Cardiac muscle cell (in vitro differentiated cells and primary cell): ENCODE data around the gene RPL12. TPM values are rescaled to one million over a fixed set of nuclear protein-coding genes. Genes with fewer than 3 reads are reported as not detected.
"Not testable (repeated sequence)": the region's sequence is repeated elsewhere in the genome, so short reads cannot be mapped to it uniquely, and the experiment has no call there.

Experiments
- DNase-seq, 2 donors: peaks; one replicate each; pipeline versions ENCODE4 v3.0.0 to v3.0.0-alpha.2; 2010 to 2017; ENCODE audit warnings: low read depth in 1 of 2, low spot score in 1 of 2
- H3K27ac ChIP-seq: fragments of 200-600 bp; sonication (generic); 2 replicates; pipeline ENCODE4 v1.5.1; 2016
- H3K27me3 ChIP-seq: fragments of 200-600 bp; sonication (generic); 2 replicates; pipeline ENCODE4 v1.6.0; 2016; ENCODE audit warnings: control low read depth
- H3K36me3 ChIP-seq: fragments of 200-600 bp; sonication (generic); 2 replicates; pipeline ENCODE4 v1.5.1; 2016; ENCODE audit warnings: control low read depth
- H3K4me1 ChIP-seq: fragments of 200-600 bp; sonication (generic); 2 replicates; pipeline ENCODE4 v1.8.1; 2017; ENCODE audit warnings: low read depth, mild to moderate bottlenecking, mixed run types
- H3K4me3 ChIP-seq: fragments of 200-600 bp; sonication (generic); 2 replicates; pipeline ENCODE4 v1.5.1; 2016; ENCODE audit warnings: mild to moderate bottlenecking
- H3K9me3 ChIP-seq: fragments of 200-600 bp; sonication (generic); 2 replicates; pipeline ENCODE4 v1.5.1; 2017; ENCODE audit warnings: low read depth, mild to moderate bottlenecking, control low read depth
- CTCF ChIP-seq: IDR thresholded peaks from 2 replicates; pipeline ENCODE4 v1.5.1; 2012; ENCODE audit warnings: low read depth, mild to moderate bottlenecking, low read length
- polyA plus RNA-seq: library from polyadenylated mRNA; unstranded; fragments of >200 nt; fragmentation: Nextera tagmentation; extraction: Ambion mirVana; gene quantifications from 2 replicates; pipeline ENCODE4 v1.2.1, GENCODE V29; 2016
- total RNA-seq: library from RNA; depleted of rRNA; stranded (reverse); fragments of >200 nt; gene quantifications from 2 replicates; pipeline ENCODE4 v1.2.3, GENCODE V29; 2016

RPL12 gene
- total and polyA plus RNA-seq, 2 experiments from 2014 or later: 335 to 1,318 TPM

GRCh38 chr9:127470662-127471061 lies 19.5 kb upstream of the RPL12 start:
- no peak for TF ChIP-seq CTCF
- Histone ChIP-seq H3K27ac (peak overlapping the region; percentile 51), H3K4me1 (no peaks in the 10 kb centered on the region), H3K4me3 (no peak overlapping the region), H3K36me3 (no peaks in the 10 kb centered on the region), H3K9me3 (no peaks in the 10 kb centered on the region), H3K27me3 (no peaks in the 10 kb centered on the region)
- no peak for DNase-seq

- no peak for TF ChIP-seq CTCF
- H3K36me3 ChIP-seq: peaks cover 4% of the 10 kb centered on the region
- no peak overlapping the region for H3K4me3 ChIP-seq
- H3K9me3 ChIP-seq: no peaks in the 10 kb centered on the region
- H3K27ac ChIP-seq: no peak overlapping the region
- peaks cover 9% of the 10 kb centered on the region for H3K4me1 ChIP-seq
- no peaks in the 10 kb centered on the region for H3K27me3 ChIP-seq
- DNase-seq: no peak
Measured at GRCh38 chr9:127467621-127468020, 16.4 kb upstream of the RPL12 start.

- H3K9me3 ChIP-seq, H3K4me3 ChIP-seq, H3K36me3 ChIP-seq: not testable (repeated sequence)
Measured at GRCh38 chr9:127466407-127466917, 15.3 kb upstream of the RPL12 start.

GRCh38 chr9:127463911-127464310 lies 12.7 kb upstream of the RPL12 start:
- H3K4me1 ChIP-seq: peaks cover 9% of the 10 kb centered on the region
- H3K9me3 ChIP-seq: no peaks in the 10 kb centered on the region
- no peak overlapping the region for H3K4me3 ChIP-seq
- TF ChIP-seq CTCF: no peak
- peaks cover 28% of the 10 kb centered on the region for H3K36me3 ChIP-seq
- peak overlapping the region; percentile 82 for H3K27ac ChIP-seq
- H3K27me3 ChIP-seq: no peaks in the 10 kb centered on the region
- peak; percentile 37 to 61 for DNase-seq

More at GRCh38 chr9:127466407-127466917, 15.3 kb upstream of the RPL12 start:
- not testable (repeated sequence) for H3K27ac ChIP-seq, H3K27me3 ChIP-seq, H3K4me1 ChIP-seq, DNase-seq

- TF ChIP-seq CTCF: no peak
- Histone ChIP-seq H3K27ac (peak overlapping the region; percentile 82), H3K4me3 (no peak overlapping the region), H3K27me3 (no peaks in the 10 kb centered on the region), H3K4me1 (peaks cover 9% of the 10 kb centered on the region), H3K36me3 (peaks cover 28% of the 10 kb centered on the region), H3K9me3 (no peaks in the 10 kb centered on the region)
- no peak for DNase-seq
Measured at GRCh38 chr9:127463382-127463781, 12.2 kb upstream of the RPL12 start.

GRCh38 chr9:127458921-127459320 lies 7.7 kb upstream of the RPL12 start:
- no peaks in the 10 kb centered on the region for H3K9me3 ChIP-seq
- H3K36me3 ChIP-seq: peaks cover 24% of the 10 kb centered on the region
- H3K27me3 ChIP-seq: no peaks in the 10 kb centered on the region
- DNase-seq: no peak
- H3K27ac ChIP-seq: no peak overlapping the region
- no peak for TF ChIP-seq CTCF
- H3K4me1 ChIP-seq: peaks cover 5% of the 10 kb centered on the region
- no peak overlapping the region for H3K4me3 ChIP-seq
